SW480 (cell line): Measurements from ENCODE around the gene MTRR.
"Not testable (repeated sequence)": the region's sequence is repeated elsewhere in the genome, so short reads cannot be mapped to it uniquely, and the experiment has no call there.

Experiments
- DNase-seq: peaks from one replicate; pipeline ENCODE4 v3.0.0-alpha.2; 2016; ENCODE audit warnings: low spot score

The MTRR gene

GRCh38 chr5:7897014-7897600 is 28.2 kb downstream of the MTRR start:
- DNase-seq: peak; percentile 45

GRCh38 chr5:7902201-7902600 is 33.3 kb downstream of the MTRR start:
- DNase-seq: no peak

- no peak for DNase-seq
Measured at GRCh38 chr5:7902666-7903625, 34.0 kb downstream of the MTRR start.

GRCh38 chr5:7904170-7904569 is 35.2 kb downstream of the MTRR start:
- peak; percentile 52 for DNase-seq

- no peak for DNase-seq
Measured at GRCh38 chr5:7907612-7908011, 38.7 kb downstream of the MTRR start.

GRCh38 chr5:7908317-7908716 is 39.4 kb downstream of the MTRR start:
- DNase-seq: no peak

- no peak for DNase-seq
Measured at GRCh38 chr5:7910738-7911428, 41.9 kb downstream of the MTRR start.

- DNase-seq: not testable (repeated sequence)
Measured at GRCh38 chr5:7911429-7911771, 42.5 kb downstream of the MTRR start.

GRCh38 chr5:7916171-7916804 is 47.3 kb downstream of the MTRR start:
- DNase-seq: no peak

GRCh38 chr5:7917130-7918123 is 48.5 kb downstream of the MTRR start:
- no peak for DNase-seq

- DNase-seq: no peak
Measured at GRCh38 chr5:7925961-7926695, 57.2 kb downstream of the MTRR start.

GRCh38 chr5:7926720-7927119 is 57.8 kb downstream of the MTRR start:
- DNase-seq: no peak

GRCh38 chr5:7927466-7928375 is 58.8 kb downstream of the MTRR start:
- DNase-seq: peak; percentile 81

- no peak for DNase-seq
Measured at GRCh38 chr5:7930011-7930410, 61.1 kb downstream of the MTRR start.

- DNase-seq: no peak
Measured at GRCh38 chr5:7941692-7942091, 72.7 kb downstream of the MTRR start.

- DNase-seq: no peak
Measured at GRCh38 chr5:7947301-7947700, 78.4 kb downstream of the MTRR start.
